ENCODE results near the gene ACBD4. TPM values are rescaled to one million over a fixed set of nuclear protein-coding genes. Genes with fewer than 3 reads are reported as not detected.

The ACBD4 gene
- total RNA-seq, 4 donors from 2014 or later, result 8.2 to 14.9 (median 10.1) TPM

DNA sequence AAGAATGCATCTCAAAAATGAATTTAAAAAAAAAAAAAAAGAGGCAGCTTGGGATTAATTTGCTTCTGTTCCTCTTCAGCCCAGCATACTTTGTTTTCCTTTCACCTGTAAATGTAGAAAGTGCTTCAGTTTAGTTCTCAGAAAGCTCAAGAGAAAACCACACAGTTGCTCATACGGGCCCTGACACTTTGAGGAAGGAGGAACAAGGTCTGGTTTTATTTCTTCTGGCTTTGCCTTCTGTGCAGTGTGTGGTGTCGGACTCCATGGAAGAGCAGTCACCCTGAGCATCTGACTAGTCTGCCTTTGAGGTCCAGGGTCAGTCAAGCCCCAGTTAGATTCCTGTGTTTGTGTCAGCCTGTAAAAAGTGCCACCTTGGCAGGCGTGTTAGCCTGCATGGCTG, 46.7 kb upstream of the ACBD4 start:
- DNase-seq (ENCODE audit: low spot score in 2 of 2), result no peak
- TF ChIP-seq, protein P1, sequence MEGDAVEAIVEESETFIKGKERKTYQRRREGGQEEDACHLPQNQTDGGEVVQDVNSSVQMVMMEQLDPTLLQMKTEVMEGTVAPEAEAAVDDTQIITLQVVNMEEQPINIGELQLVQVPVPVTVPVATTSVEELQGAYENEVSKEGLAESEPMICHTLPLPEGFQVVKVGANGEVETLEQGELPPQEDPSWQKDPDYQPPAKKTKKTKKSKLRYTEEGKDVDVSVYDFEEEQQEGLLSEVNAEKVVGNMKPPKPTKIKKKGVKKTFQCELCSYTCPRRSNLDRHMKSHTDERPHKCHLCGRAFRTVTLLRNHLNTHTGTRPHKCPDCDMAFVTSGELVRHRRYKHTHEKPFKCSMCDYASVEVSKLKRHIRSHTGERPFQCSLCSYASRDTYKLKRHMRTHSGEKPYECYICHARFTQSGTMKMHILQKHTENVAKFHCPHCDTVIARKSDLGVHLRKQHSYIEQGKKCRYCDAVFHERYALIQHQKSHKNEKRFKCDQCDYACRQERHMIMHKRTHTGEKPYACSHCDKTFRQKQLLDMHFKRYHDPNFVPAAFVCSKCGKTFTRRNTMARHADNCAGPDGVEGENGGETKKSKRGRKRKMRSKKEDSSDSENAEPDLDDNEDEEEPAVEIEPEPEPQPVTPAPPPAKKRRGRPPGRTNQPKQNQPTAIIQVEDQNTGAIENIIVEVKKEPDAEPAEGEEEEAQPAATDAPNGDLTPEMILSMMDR (IDR thresholded peaks at IDR 0.05), result no peak
- H3K4me3 ChIP-seq (ENCODE audit: low read depth, poor library complexity, severe bottlenecking), result no peak overlapping the region
- WGBS, 2 donors, result 74 to 80% methylated on average over 3 of the region's 3 CpGs
- intact Hi-C loops (cut with DNase I; ENCODE audit: low total_unique reads), result no loop called here

DNA sequence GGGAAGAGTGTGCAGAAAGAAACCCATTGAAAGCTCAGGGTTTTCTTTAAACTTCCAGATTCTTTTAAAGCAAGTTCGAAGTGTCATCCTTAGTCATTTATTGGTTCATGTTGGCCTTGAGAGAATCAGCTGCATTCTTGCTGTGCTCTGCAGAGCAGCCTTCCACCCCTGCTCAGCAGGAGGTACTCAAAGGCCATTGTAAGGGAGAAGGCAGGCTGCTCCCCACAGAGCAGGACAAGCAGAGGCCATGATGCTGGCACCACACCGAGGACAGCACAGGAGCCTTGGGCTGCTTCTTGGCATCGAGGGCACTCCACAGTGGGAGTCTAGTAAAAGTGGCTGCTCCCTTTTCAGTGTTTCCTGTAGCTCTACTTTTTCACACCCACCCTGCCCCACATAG, 44.8 kb upstream of the ACBD4 start:
- TF ChIP-seq, protein P1 (IDR thresholded peaks at IDR 0.05), result no peak
- TF ChIP-seq POLR2A (IDR thresholded peaks at IDR 0.05), result no peak
- no peak for DNase-seq (ENCODE audit: low spot score in 2 of 2)
- no peak overlapping the region for H3K4me3 ChIP-seq (ENCODE audit: low read depth, poor library complexity, severe bottlenecking)
- 85 to 86% methylated on average over 3 of the region's 3 CpGs for WGBS, 2 donors
- intact Hi-C loops (cut with DNase I; ENCODE audit: low total_unique reads), result loop anchor here (5.0 to 10.0 kb wide), 2 partner anchors 66 to 1758 kb away; no protein-coding TSS in a partner anchor

DNA sequence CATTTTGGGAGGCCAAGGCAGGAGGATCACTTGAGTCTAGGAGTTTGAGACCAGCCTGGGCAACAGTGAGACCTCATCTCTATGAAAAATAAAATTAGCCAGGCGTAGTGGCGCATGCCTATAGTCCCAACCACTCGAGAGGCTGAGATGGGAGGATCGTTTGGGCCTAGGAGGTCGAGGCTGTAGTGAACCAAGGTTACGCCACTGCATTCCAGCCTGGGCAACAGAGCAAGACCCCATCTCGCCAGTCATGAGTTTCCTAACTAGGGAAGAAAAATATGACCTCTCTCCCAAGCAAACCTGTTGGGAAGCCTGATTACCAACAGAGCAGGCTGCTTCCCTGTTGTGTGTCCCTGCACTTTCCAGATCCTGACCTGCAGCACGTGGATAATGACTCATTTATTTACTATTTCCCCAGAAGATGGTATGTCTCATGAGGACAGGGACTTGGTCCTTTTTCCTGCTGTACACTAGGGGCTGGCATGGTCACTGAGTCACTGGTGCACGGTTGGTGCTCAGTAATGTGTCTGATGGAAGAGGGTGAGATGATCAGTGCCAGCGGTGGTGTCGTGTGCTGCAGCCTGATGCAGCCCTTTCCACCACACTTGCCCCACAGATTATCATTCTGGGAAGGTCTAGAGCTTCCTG, 43.6 kb upstream of the ACBD4 start:
- WGBS, 2 donors, result 91 to 94% methylated on average over 11 of the region's 11 CpGs
- no peak overlapping the region for H3K4me3 ChIP-seq (ENCODE audit: low read depth, poor library complexity, severe bottlenecking)
- no peak for DNase-seq (ENCODE audit: low spot score in 2 of 2)
- intact Hi-C loops (cut with DNase I; ENCODE audit: low total_unique reads), result loop anchor here (5.0 to 10.0 kb wide), 2 partner anchors 67 to 1760 kb away; no protein-coding TSS in a partner anchor
- no peak for TF ChIP-seq POLR2A (IDR thresholded peaks at IDR 0.05)
- TF ChIP-seq, protein P1 (IDR thresholded peaks at IDR 0.05), result no peak

DNA sequence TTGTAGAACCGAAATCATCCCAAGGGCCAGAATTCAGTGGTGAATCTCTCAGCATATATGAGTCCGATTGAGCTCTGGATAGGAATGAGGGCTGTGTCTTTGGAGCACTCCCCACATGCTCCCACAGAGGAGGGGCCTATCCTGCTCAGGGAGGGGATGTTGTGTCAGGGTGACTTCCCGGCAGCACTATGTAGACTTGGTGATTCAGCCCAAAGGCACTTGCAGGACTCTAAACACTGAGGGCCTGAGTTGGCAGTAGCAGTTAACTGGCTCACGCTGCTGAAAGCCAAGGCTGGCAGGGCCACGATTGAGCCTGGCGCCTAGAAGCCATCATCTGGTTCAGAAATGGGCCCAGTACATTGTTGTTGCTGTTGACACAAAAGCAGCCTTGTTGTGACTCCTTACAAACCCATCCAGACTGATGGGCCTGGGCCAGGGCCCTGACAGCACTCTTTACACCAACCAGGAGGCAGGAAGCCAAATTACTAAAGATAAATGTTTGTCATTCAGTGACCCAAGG, 42.5 kb upstream of the ACBD4 start:
- intact Hi-C loops (cut with DNase I; ENCODE audit: low total_unique reads), result loop anchor here (5.0 to 10.0 kb wide), 2 partner anchors 68 to 1761 kb away; no protein-coding TSS in a partner anchor
- DNase-seq (ENCODE audit: low spot score in 2 of 2), result peak; percentile 84 to 95
- no peak overlapping the region for H3K4me3 ChIP-seq (ENCODE audit: low read depth, poor library complexity, severe bottlenecking)
- TF ChIP-seq POLR2A (IDR thresholded peaks at IDR 0.05), result no peak
- TF ChIP-seq, protein P1 (IDR thresholded peaks at IDR 0.05), result no peak
- 9 to 25% methylated on average over 6 of the region's 6 CpGs for WGBS, 2 donors

DNA sequence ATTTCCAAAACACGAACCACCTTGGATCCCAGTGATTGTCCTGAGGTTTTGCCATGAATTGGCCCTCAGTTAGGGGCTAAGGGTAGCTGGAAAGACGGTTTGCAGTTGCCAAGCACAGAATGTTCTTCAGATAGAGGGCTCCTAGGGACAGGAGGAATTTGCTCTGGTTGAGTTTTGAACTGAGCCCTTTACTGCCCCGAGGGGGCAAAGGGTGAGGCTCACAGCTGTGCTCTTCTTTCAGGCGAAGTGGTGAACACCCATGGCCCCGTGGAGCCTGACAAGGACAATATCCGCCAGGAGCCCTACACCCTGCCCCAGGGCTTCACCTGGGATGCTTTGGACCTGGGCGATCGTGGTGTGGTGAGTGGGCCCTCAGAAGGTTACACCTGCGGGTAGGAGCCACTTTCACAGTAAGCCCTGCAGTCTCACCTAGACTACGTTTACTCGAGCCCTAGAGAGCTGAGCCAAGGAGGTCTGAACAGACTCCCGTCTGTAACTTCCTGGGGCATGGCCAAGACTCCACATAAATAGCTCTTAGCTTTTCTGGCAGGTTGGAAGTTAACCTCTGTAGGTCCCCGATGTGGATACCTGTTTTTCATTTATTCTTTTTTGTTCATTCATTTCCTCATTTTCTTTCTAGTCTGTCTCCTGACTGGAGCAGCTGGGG, 41.9 kb upstream of the ACBD4 start:
- intact Hi-C loops (cut with DNase I; ENCODE audit: low total_unique reads), result loop anchor here (5.0 to 10.0 kb wide), 2 partner anchors 69 to 1761 kb away; no protein-coding TSS in a partner anchor
- 29 to 31% methylated on average over 13 of the region's 13 CpGs for WGBS, 2 donors
- no peak for DNase-seq (ENCODE audit: low spot score in 2 of 2)
- no peak overlapping the region for H3K4me3 ChIP-seq (ENCODE audit: low read depth, poor library complexity, severe bottlenecking)
- TF ChIP-seq, protein P1 (IDR thresholded peaks at IDR 0.05), result no peak
- no peak for TF ChIP-seq POLR2A (IDR thresholded peaks at IDR 0.05)
